ENCODE data around the gene HSD17B13.
"Not testable (repeated sequence)": the region's sequence is repeated elsewhere in the genome, so short reads cannot be mapped to it uniquely, and the experiment has no call there.

The HSD17B13 gene

DNA sequence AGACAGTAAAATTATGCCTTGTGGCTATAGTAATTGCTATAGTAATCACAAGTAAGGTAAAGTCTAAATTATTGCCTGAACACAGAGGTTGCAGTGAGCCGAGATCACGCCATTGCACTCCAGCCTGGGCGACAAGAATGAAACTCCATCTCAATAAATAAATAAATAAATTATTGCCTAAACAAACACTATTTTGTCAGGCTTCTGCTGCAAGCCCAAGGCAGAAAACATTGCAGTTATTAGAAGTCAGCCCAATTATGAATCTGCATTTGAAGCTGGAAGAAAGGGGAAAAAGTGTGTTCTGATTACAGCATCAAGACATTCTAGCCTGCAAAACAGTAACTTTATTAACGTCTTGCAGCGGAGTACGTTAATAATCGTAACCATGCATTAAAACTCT, 17.1 kb downstream of the HSD17B13 start:
- Mint-ChIP-seq H3K4me1 (no peaks in the 10 kb centered on the region), H3K27ac (no peak overlapping the region), H3K4me3 (no peak overlapping the region), H3K9me3 (no peaks in the 10 kb centered on the region), H3K27me3 (no peaks in the 10 kb centered on the region), H3K36me3 (peaks cover 0 to 6% of the 10 kb centered on the region in 2 donors)
- ATAC-seq (replicated peaks), result no peak
- no peak for DNase-seq

GRCh38 chr4:87304745-87305432, 17.8 kb downstream of the HSD17B13 start:
- H3K4me3 Mint-ChIP-seq, result no peak overlapping the region

GRCh38 chr4:87299898-87300297, 22.8 kb downstream of the HSD17B13 start:
- Mint-ChIP-seq H3K27me3 (no peaks in the 10 kb centered on the region), H3K4me1 (no peaks in the 10 kb centered on the region), H3K36me3 (peaks cover 0 to 2% of the 10 kb centered on the region in 2 donors), H3K4me3 (no peak overlapping the region), H3K27ac (no peak overlapping the region), H3K9me3 (peaks cover 0 to 2% of the 10 kb centered on the region in 2 donors)
- no peak for ATAC-seq (replicated peaks)
- DNase-seq, result no peak

More at GRCh38 chr4:87304745-87305432, 17.8 kb downstream of the HSD17B13 start:
- no peaks in the 10 kb centered on the region for H3K27me3 Mint-ChIP-seq
- no peak for ATAC-seq (replicated peaks)
- H3K27ac Mint-ChIP-seq, result no peak overlapping the region
- H3K36me3 Mint-ChIP-seq, result peaks cover 0 to 5% of the 10 kb centered on the region in 2 donors
- no peaks in the 10 kb centered on the region for H3K4me1 Mint-ChIP-seq
- no peak for DNase-seq
- H3K9me3 Mint-ChIP-seq, result no peaks in the 10 kb centered on the region

DNA sequence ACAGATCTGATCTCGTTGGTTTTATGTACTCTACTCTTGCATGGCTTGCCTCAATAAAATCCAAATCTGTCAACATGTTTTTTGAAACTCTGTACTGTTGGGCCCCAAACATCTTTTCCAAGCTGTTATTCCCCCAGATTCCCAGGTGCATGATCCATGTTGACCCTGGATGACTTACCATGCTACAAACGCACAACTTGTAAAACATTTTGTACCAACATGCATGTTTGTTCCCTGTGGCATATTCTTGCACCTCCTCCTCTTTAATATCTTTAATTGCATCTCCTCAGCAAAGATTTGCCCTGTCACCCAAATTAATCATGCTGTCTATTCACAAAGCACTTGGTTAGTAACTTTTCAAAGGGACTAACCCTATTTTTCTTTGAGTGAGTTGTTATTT, 24.3 kb downstream of the HSD17B13 start:
- H3K27ac Mint-ChIP-seq, result no peak overlapping the region
- DNase-seq, result no peak
- no peaks in the 10 kb centered on the region for H3K4me1 Mint-ChIP-seq
- no peaks in the 10 kb centered on the region for H3K27me3 Mint-ChIP-seq
- no peak for ATAC-seq (replicated peaks)
- H3K4me3 Mint-ChIP-seq, result no peak overlapping the region
- H3K9me3 Mint-ChIP-seq, result peaks cover 6 to 13% of the 10 kb centered on the region in 2 donors
- no peaks in the 10 kb centered on the region for H3K36me3 Mint-ChIP-seq

GRCh38 chr4:87294911-87295310, 27.8 kb downstream of the HSD17B13 start:
- not testable (repeated sequence) for H3K4me3 Mint-ChIP-seq; H3K36me3 Mint-ChIP-seq; DNase-seq; ATAC-seq (replicated peaks); H3K27ac Mint-ChIP-seq; H3K27me3 Mint-ChIP-seq; H3K4me1 Mint-ChIP-seq
- peaks cover 6 to 13% of the 10 kb centered on the region in 2 donors for H3K9me3 Mint-ChIP-seq

DNA sequence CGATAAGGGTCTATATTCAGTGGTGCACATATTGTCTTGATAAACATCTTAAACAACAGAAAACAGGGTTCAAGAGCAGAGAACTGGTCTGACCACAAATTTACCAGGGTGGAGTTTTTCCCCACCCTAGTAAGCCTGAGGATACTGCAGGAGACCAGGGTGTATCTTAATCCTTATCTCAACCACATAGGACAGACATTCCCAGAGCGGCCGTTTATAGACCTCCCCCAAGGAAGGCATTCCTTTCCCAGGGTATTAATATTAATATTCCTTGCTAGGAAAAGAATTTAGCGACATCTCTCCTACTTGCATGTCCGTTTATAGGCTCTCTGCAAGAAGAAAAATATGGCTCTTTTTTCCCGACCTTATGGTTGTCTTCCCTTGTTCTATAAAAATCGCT, 28.8 kb downstream of the HSD17B13 start:
- not testable (repeated sequence) for H3K36me3 Mint-ChIP-seq; ATAC-seq (replicated peaks); H3K4me3 Mint-ChIP-seq; H3K27ac Mint-ChIP-seq; H3K4me1 Mint-ChIP-seq; DNase-seq; H3K27me3 Mint-ChIP-seq
- peaks cover 6 to 15% of the 10 kb centered on the region in 2 donors for H3K9me3 Mint-ChIP-seq

DNA sequence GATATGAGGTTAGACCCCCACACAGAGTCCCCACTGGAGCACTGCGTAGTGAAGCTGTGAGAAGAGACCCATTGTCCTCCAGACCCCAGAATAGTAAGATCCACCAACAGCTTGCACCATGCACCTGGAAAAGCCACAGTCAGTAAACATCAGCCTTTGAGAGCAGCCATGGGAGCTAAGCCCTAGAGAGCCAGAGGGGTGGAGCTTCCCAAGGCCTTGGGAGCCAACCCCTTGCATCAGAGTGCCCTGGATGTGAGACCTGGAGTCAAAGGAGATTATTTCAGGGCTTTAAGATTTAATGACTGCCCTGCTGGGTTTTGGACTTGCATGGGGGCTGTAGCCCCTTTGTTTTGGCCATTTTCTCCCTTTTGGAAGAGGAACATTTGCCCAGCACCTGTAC, 35.7 kb downstream of the HSD17B13 start:
- no peak for DNase-seq
- Mint-ChIP-seq H3K27me3 (no peaks in the 10 kb centered on the region), H3K9me3 (peaks cover 32 to 38% of the 10 kb centered on the region in 2 donors), H3K27ac (no peak overlapping the region), H3K4me1 (no peaks in the 10 kb centered on the region), H3K36me3 (peaks cover 4 to 21% of the 10 kb centered on the region in 2 donors), H3K4me3 (no peak overlapping the region)
- no peak for ATAC-seq (replicated peaks)

- not testable (repeated sequence) for H3K4me3 Mint-ChIP-seq; H3K27ac Mint-ChIP-seq; H3K4me1 Mint-ChIP-seq; DNase-seq; ATAC-seq (replicated peaks); H3K27me3 Mint-ChIP-seq
- Mint-ChIP-seq H3K9me3 (peaks cover 32 to 38% of the 10 kb centered on the region in 2 donors), H3K36me3 (peaks cover 4 to 21% of the 10 kb centered on the region in 2 donors)
Measured at GRCh38 chr4:87284268-87284667, 38.4 kb downstream of the HSD17B13 start.

GRCh38 chr4:87283151-87283550, 39.5 kb downstream of the HSD17B13 start:
- peaks cover 4 to 21% of the 10 kb centered on the region in 2 donors for H3K36me3 Mint-ChIP-seq
- no peaks in the 10 kb centered on the region for H3K4me1 Mint-ChIP-seq
- H3K9me3 Mint-ChIP-seq, result peaks cover 33 to 38% of the 10 kb centered on the region in 2 donors
- peaks cover 6 to 10% of the 10 kb centered on the region in 2 donors for H3K27me3 Mint-ChIP-seq
- ATAC-seq (replicated peaks) (no peak), DNase-seq (no peak)
- no peak overlapping the region for H3K27ac Mint-ChIP-seq
- no peak overlapping the region for H3K4me3 Mint-ChIP-seq

GRCh38 chr4:87281603-87282002, 41.1 kb downstream of the HSD17B13 start:
- no peak overlapping the region for H3K27ac Mint-ChIP-seq
- ATAC-seq (replicated peaks) (no peak), DNase-seq (no peak)
- peaks cover 25 to 26% of the 10 kb centered on the region in 2 donors for H3K9me3 Mint-ChIP-seq
- peaks cover 4 to 11% of the 10 kb centered on the region in 2 donors for H3K36me3 Mint-ChIP-seq
- H3K4me3 Mint-ChIP-seq, result no peak overlapping the region
- no peaks in the 10 kb centered on the region for H3K4me1 Mint-ChIP-seq
- H3K27me3 Mint-ChIP-seq, result peaks cover 6 to 10% of the 10 kb centered on the region in 2 donors

DNA sequence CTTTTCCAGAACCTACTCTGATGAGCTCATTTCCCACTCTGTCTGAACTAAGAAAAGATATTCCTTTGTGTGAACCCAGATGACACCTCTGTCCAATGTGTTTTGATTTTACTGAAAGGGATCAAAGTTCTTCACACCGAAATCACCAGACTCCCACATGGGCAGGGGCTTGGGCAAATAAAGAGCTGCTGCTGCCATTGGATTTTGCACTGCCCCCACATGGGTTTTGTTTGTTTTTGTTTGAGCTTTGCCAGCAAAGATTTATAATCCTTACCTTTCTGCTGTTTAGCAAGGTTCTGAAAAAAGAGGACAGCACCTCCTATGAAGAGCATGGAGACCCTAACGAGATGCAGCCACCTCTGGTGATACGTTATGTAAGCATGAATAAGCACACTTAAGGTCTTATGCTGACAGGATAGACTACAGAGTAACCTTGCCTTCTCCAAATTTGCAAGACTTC, 44.3 kb downstream of the HSD17B13 start:
- Mint-ChIP-seq H3K27me3 (peaks cover 6 to 10% of the 10 kb centered on the region in 2 donors), H3K4me1 (no peaks in the 10 kb centered on the region), H3K9me3 (peaks cover 4 to 5% of the 10 kb centered on the region in 2 donors), H3K36me3 (no peaks in the 10 kb centered on the region), H3K27ac (no peak overlapping the region), H3K4me3 (no peak overlapping the region)
- DNase-seq (no peak), ATAC-seq (replicated peaks) (no peak)

DNA sequence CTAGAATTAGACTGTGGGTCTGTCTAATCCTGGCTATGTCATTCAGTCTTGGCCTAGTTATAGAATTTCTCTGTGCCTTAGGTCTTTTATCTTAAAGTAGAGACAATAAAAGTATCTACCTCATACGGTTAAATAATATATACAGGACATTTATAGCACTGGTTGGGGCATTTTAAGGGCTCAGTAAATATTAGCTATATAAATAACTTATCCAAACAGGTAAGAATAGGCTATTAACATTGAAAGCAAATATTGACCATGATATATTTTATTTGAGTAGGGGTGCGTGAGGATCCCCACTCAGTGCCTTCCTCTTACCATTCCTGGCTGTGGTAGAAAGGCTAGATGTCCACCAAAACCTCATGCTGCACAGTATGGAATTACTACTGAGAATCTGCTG, 47.4 kb downstream of the HSD17B13 start:
- no peaks in the 10 kb centered on the region for H3K4me1 Mint-ChIP-seq
- H3K9me3 Mint-ChIP-seq, result peaks cover 0 to 2% of the 10 kb centered on the region in 2 donors
- peaks cover 9 to 10% of the 10 kb centered on the region in 2 donors for H3K27me3 Mint-ChIP-seq
- DNase-seq (no peak), ATAC-seq (replicated peaks) (no peak)
- H3K27ac Mint-ChIP-seq, result no peak overlapping the region
- H3K4me3 Mint-ChIP-seq, result no peak overlapping the region
- H3K36me3 Mint-ChIP-seq, result no peaks in the 10 kb centered on the region

GRCh38 chr4:87274803-87275202, 47.9 kb downstream of the HSD17B13 start:
- Mint-ChIP-seq H3K4me1 (no peaks in the 10 kb centered on the region), H3K4me3 (no peak overlapping the region), H3K27ac (no peak overlapping the region), H3K27me3 (peaks cover 9 to 10% of the 10 kb centered on the region in 2 donors), H3K36me3 (no peaks in the 10 kb centered on the region), H3K9me3 (peaks cover 0 to 2% of the 10 kb centered on the region in 2 donors)
- DNase-seq (no peak), ATAC-seq (replicated peaks) (no peak)

DNA sequence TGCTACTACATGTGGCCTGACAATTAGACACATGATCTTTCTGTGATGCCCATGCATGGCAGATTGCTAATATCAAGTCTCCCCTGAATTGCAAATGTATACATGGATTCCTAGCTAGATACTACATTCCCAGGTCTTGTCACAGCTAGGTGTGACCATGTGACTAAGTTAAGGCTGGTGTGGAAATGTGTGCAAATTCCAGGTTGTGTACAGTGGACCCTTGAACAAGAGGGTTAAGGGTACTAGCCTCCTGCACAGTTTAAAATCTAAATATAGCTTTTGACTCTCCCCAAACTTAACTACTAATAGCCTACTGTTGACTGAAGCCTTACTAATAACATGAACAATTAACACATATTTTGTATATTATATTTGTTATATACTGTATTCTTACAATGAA, 48.4 kb downstream of the HSD17B13 start:
- Mint-ChIP-seq H3K27ac (no peak overlapping the region), H3K9me3 (peaks cover 0 to 1% of the 10 kb centered on the region in 2 donors), H3K36me3 (no peaks in the 10 kb centered on the region), H3K27me3 (peaks cover 6% of the 10 kb centered on the region in 2 donors), H3K4me3 (no peak overlapping the region), H3K4me1 (no peaks in the 10 kb centered on the region)
- no peak for ATAC-seq (replicated peaks)
- DNase-seq, result no peak

DNA sequence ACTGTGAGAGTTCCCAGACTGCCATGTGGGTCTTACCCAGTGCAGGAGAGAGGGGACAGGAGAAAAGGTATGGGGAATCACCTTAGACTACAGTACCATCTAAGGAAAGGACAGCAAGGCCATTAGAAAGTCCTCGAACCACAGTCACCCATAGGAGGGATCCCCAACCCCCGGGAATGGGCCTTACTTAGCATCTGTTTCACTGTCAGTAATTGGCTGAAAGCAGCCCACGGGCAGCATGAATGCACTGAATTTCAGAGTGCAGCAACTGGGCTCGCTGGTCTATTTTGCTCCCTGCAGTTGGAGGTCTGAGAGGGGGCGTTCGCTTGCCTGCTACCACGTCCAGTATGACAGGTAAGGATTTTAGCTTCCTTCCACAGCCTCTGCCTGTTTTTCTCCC, 51.9 kb downstream of the HSD17B13 start:
- H3K36me3 Mint-ChIP-seq, result no peaks in the 10 kb centered on the region
- H3K27ac Mint-ChIP-seq, result no peak overlapping the region
- H3K4me1 Mint-ChIP-seq, result no peaks in the 10 kb centered on the region
- no peaks in the 10 kb centered on the region for H3K9me3 Mint-ChIP-seq
- no peak overlapping the region for H3K4me3 Mint-ChIP-seq
- no peak for ATAC-seq (replicated peaks)
- peaks cover 0 to 4% of the 10 kb centered on the region in 2 donors for H3K27me3 Mint-ChIP-seq
- no peak for DNase-seq
